ENCODE measurements around the gene NCAPG2. TPM values are rescaled to one million over a fixed set of nuclear protein-coding genes. Genes with fewer than 3 reads are reported as not detected.
A peak's percentile ranks its signal among the peaks of the same experiment; 100 is the strongest.

The NCAPG2 gene
- total RNA-seq, 1 donor = 35.0 TPM

DNA sequence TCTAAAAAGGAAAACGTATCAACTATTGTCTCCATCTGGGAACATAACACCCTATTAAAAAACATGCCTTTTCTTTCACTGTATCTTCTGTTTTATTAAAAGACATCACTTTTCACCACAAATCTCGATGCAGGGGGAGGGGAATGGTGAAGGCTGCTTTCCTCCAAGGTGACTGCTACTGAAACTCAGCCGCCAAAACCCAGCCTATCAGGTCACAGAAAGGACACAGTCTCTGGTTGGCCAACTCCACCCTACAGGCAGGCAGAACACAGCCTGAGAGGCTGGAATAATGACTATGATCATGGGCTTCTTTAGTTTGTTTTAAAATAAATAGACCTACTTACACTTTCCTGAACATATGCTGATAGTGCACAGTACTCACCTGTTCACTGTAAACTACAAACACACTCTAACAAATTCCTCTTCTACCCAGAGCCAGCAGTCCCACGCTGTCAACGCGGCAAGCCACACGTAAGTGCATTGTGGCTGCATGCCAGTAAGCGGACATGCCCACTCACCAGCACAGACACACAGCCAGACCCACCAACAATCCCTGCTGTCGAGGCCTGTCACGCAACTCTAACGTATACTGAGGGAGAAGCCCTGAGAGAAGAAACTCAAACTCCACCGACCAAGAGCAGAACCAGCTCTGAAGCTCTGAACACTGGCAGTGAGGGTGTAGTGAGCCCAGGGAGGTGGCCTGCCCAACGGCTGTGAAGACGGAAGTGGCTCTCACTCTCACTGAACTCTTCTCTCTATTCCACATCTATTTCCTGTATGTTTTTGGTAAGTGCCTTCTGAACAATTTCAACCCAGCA is 41.8 kb downstream of the NCAPG2 start:
- DNase-seq (ENCODE audit: low read depth) = peak; percentile 6
- no peak overlapping the region for H3K4me3 ChIP-seq (ENCODE audit: low read depth, low read length)
- TF ChIP-seq, protein P1, sequence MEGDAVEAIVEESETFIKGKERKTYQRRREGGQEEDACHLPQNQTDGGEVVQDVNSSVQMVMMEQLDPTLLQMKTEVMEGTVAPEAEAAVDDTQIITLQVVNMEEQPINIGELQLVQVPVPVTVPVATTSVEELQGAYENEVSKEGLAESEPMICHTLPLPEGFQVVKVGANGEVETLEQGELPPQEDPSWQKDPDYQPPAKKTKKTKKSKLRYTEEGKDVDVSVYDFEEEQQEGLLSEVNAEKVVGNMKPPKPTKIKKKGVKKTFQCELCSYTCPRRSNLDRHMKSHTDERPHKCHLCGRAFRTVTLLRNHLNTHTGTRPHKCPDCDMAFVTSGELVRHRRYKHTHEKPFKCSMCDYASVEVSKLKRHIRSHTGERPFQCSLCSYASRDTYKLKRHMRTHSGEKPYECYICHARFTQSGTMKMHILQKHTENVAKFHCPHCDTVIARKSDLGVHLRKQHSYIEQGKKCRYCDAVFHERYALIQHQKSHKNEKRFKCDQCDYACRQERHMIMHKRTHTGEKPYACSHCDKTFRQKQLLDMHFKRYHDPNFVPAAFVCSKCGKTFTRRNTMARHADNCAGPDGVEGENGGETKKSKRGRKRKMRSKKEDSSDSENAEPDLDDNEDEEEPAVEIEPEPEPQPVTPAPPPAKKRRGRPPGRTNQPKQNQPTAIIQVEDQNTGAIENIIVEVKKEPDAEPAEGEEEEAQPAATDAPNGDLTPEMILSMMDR (IDR thresholded peaks at IDR 0.05; ENCODE audit: insufficient read depth, low read length) = no peak

DNA sequence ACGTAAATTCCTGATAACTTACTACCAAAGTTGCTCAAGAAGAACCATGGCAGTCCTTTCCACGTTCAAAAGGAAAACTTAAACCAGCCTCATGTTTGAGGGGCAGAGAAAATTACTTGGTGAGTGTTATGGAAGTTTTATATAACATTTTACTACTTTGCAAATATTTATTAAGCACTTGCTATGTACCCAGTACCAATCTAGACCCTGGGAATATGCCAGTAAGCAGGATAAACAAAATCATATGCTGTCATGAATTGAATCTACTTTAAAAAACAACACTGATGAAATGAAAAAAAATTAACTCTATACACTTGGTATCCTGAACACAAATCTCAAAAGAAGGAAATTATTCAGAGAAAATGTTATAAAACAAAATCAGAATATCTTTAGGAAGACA is 46.1 kb downstream of the NCAPG2 start:
- TF ChIP-seq, protein P1 (IDR thresholded peaks at IDR 0.05; ENCODE audit: insufficient read depth, low read length) = no peak
- H3K4me3 ChIP-seq (ENCODE audit: low read depth, low read length) = no peak overlapping the region
- no peak for DNase-seq (ENCODE audit: low read depth)

DNA sequence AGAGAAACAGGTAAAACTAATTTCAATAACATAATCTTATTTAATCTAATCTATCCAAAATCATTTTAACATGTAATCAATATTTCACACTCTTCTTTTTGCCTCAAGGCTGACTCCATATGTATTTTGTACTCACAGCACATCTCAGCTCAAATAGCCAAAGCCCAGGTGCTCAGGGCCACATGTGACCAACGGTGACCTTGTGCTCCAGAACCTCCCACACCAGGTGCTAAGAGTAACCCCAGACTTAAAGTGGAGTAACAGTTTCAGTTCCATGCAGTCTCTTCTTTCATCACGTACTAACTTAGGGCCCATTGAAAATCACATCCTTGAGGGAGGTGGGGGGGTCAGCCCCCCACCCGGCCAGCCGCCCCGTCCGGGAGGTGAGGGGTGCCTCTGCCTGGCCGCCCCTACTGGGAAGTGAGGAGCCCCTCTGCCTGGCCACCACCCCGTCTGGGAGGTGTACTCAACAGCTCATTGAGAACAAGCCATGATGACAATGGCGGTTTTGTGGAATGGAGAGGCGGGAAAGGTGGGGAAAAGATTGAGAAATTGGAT is 47.3 kb downstream of the NCAPG2 start:
- H3K4me3 ChIP-seq (ENCODE audit: low read depth, low read length) = no peak overlapping the region
- TF ChIP-seq, protein P1 (IDR thresholded peaks at IDR 0.05; ENCODE audit: insufficient read depth, low read length) = no peak
- no peak for DNase-seq (ENCODE audit: low read depth)

DNA sequence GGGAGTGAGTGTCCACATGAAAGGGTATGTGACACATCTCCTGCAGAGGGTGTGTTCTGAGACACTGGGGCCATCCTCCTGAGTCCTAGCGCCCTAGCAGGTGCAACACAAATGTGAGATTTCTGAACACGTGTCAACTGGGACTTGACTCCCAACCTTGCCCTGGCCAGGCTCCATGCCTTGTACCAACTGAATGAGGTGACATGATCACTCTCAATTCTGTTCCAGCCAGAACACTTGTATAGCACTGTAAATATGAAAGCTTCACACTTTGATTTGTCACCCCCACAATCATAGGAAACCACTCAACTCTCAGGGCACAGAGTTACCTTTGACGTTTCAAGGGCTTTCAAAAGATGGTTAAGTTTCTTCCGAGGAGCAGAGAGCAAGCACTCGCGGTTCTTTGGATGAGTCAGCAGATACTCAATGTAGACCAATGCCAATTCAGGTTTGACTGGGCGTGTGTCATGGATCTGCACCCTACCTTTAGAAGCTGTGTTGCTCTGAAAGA is 48.6 kb downstream of the NCAPG2 start:
- H3K4me3 ChIP-seq (ENCODE audit: low read depth, low read length) = no peak overlapping the region
- TF ChIP-seq, protein P1 (IDR thresholded peaks at IDR 0.05; ENCODE audit: insufficient read depth, low read length) = no peak
- DNase-seq (ENCODE audit: low read depth) = no peak

DNA sequence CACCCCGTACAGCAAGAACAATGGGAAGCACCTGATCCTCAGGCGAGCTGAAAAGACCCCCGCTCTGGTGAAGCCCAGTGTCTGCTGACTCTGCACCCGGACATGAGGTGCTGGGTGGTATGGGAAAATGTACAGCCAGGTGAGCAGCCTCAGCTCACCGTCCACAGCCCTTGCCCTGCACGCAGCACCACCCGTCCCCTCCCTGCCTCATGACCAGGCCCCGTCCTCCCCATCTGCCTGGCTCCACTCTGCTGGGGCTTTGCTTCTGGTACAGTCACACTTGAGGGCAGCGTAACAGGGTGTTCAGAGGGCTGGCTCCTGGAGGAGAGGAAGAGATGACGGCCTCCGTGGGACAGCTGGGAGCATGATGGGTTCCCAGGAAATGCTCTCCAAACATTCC is 49.1 kb downstream of the NCAPG2 start:
- no peak overlapping the region for H3K4me3 ChIP-seq (ENCODE audit: low read depth, low read length)
- TF ChIP-seq, protein P1 (IDR thresholded peaks at IDR 0.05; ENCODE audit: insufficient read depth, low read length) = no peak
- no peak for DNase-seq (ENCODE audit: low read depth)

DNA sequence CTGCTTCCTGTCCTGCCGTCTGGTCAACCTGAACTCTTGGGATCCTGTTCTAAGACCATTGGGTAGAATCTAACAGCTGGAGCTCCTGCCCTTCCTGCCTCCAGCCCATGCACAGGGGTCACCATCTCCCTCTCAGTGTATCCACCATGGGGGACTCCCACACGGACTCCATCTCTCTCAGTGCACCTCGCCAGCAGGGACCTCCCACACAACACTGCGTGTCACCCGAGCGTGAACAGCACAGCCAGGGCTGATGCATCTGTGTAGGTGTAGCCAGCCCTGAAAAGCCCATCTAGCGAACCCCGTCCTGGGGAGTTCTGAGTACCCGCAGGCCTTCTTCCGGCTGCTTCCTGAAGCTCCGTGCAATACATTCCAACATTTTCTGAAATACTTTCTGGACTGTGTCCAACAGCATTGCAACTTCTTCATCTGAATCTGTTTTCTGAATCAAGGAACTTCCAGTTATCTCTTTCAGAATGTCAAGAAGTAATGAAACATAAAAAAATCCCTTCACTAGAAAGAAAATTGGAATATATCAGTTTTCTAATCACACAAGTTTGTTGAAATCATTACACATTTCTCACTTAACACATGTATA is 52.5 kb downstream of the NCAPG2 start:
- no peak overlapping the region for H3K4me3 ChIP-seq (ENCODE audit: low read depth, low read length)
- peak; percentile 43 for DNase-seq (ENCODE audit: low read depth)
- TF ChIP-seq, protein P1 (IDR thresholded peaks at IDR 0.05; ENCODE audit: insufficient read depth, low read length) = no peak
